SK-N-SH (cell line): ENCODE measurements around the gene OSBP2. TPM values are rescaled to one million over a fixed set of nuclear protein-coding genes. Genes with fewer than 3 reads are reported as not detected.

Experiments
- CTCF ChIA-PET: fragments of 300-600, 350-600 bp; formaldehyde crosslinking; extraction: SDS; loops from one replicate; lab custom pipeline; 2021; lab: Yijun Ruan, JAX
- POLR2A ChIA-PET: fragments of 350-600 bp; sonication (Branson Sonifier 250); formaldehyde crosslinking; extraction: SDS; loops from one replicate; lab custom pipeline; 2020; ENCODE audit warnings: antibody characterized with exemption, inconsistent platforms; lab: Yijun Ruan, JAX
- DNase-seq: peaks from one replicate; pipeline ENCODE4 v3.0.0; 2012
- H2AFZ ChIP-seq: fragments of 200-600 bp; sonication (generic); 2 replicates; pipeline ENCODE4 v1.8.1; 2016; ENCODE audit warnings: antibody characterized with exemption, mild to moderate bottlenecking, low read depth
- H3F3A ChIP-seq: fragments of 200-600 bp; sonication (generic); replicated peaks from 2 replicates; pipeline ENCODE3; 2016; ENCODE audit warnings: antibody characterized with exemption, mild to moderate bottlenecking; ENCODE audit not compliant: insufficient read depth
- H3K27ac ChIP-seq, 2 experiments: fragments of 200-500 bp in 1 of 2; fragments of 200-600 bp in 1 of 2; sonication (Bioruptor generic) in 1 of 2; sonication (generic), shearing (Covaris generic) in 1 of 2; 2 replicates each; pipeline versions ENCODE4 v1.5.1 to v1.6.1; 2014 to 2016; ENCODE audit warnings: low read depth in 2 of 2, inconsistent platforms in 1 of 2, low read length in 1 of 2, mild to moderate bottlenecking in 1 of 2, mixed read lengths in 1 of 2
- H3K27me3 ChIP-seq: fragments of 200-600 bp; sonication (generic), shearing (Covaris generic); 2 replicates; pipeline ENCODE4 v1.6.1; 2016; ENCODE audit warnings: mixed run types; ENCODE audit not compliant: insufficient read depth
- H3K36me3 ChIP-seq, 2 experiments: fragments of 200-500 bp in 1 of 2; fragments of 200-600 bp in 1 of 2; sonication (Bioruptor generic) in 1 of 2; sonication (generic) in 1 of 2; replicated peaks in 1 of 2; 2 replicates each; pipeline versions ENCODE3 to v1.5.1; 2014 to 2016; ENCODE audit warnings: low read length in 1 of 2, mild to moderate bottlenecking in 1 of 2; ENCODE audit not compliant: insufficient read depth in 2 of 2, control insufficient read depth in 1 of 2
- H3K4me1 ChIP-seq, 2 experiments: fragments of 200-500 bp in 1 of 2; fragments of 200-600 bp in 1 of 2; sonication (Bioruptor generic) in 1 of 2; sonication (generic), shearing (Covaris generic) in 1 of 2; 2 replicates each; pipeline versions ENCODE4 v1.5.1 to v1.6.1; 2014 to 2016; ENCODE audit warnings: low read depth in 1 of 2, low read length in 1 of 2, mixed run types in 1 of 2; ENCODE audit not compliant: insufficient read depth in 2 of 2, control insufficient read depth in 1 of 2
- H3K4me2 ChIP-seq: fragments of 200-600 bp; sonication (generic), shearing (Covaris generic); 2 replicates; pipeline ENCODE4 v1.6.1; 2017; ENCODE audit warnings: mixed run types
- H3K4me3 ChIP-seq, 2 experiments: fragments of 200-500 bp in 1 of 2; fragments of 200-600 bp in 1 of 2; sonication (Bioruptor generic) in 1 of 2; sonication (generic), shearing (Covaris generic) in 1 of 2; 2 replicates each; pipeline versions ENCODE4 v1.5.1 to v1.8.1; 2014 to 2016; ENCODE audit warnings: low read depth in 2 of 2, inconsistent platforms in 1 of 2, low read length in 1 of 2, mild to moderate bottlenecking in 1 of 2, mixed read lengths in 1 of 2, moderate library complexity in 1 of 2
- H3K79me2 ChIP-seq: fragments of 200-600 bp; sonication (generic); 2 replicates; pipeline ENCODE4 v1.8.1; 2017; ENCODE audit warnings: mild to moderate bottlenecking; ENCODE audit not compliant: insufficient read depth
- H3K9ac ChIP-seq: fragments of 200-600 bp; sonication (generic); 2 replicates; pipeline ENCODE4 v1.6.1; 2017; ENCODE audit warnings: mixed run types
- H3K9me2 ChIP-seq: fragments of 200-600 bp; sonication (generic); 2 replicates; pipeline ENCODE4 v1.6.1; 2017; ENCODE audit warnings: mixed run types
- H3K9me3 ChIP-seq: fragments of 200-600 bp; sonication (generic); 2 replicates; pipeline ENCODE4 v1.6.1; 2017; ENCODE audit warnings: mixed run types, mild to moderate bottlenecking, moderate library complexity
- H4K20me1 ChIP-seq: fragments of 200-600 bp; sonication (generic); 2 replicates; pipeline ENCODE4 v1.6.1; 2017; ENCODE audit warnings: mild to moderate bottlenecking, mixed run types; ENCODE audit not compliant: insufficient read depth
- CHD2 ChIP-seq: fragments of 150-350 bp; IDR thresholded peaks from 2 replicates; pipeline ENCODE4 v1.6.1; 2018; ENCODE audit warnings: low read length; ENCODE audit not compliant: partially characterized antibody
- EP300 ChIP-seq, 2 experiments: IDR thresholded peaks; 2 replicates each; pipeline versions ENCODE4 v1.4.0 to v1.6.1; 2012; ENCODE audit warnings: borderline replicate concordance in 1 of 2, low read depth in 1 of 2, low read length in 1 of 2
- FOSL2 ChIP-seq: IDR thresholded peaks from 2 replicates; pipeline ENCODE4 v1.4.0; 2012; ENCODE audit warnings: low read depth, mild to moderate bottlenecking, moderate library complexity, borderline replicate concordance
- FOXJ3 ChIP-seq: sonication (generic); formaldehyde crosslinking; IDR thresholded peaks from 2 replicates; pipeline ENCODE4 v1.5.1; 2020; ENCODE audit warnings: mild to moderate bottlenecking, missing genetic modification reagents
- FOXM1 ChIP-seq: IDR thresholded peaks from 2 replicates; pipeline ENCODE4 v1.4.0; 2012; ENCODE audit warnings: low read depth, mild to moderate bottlenecking
- MEF2A ChIP-seq: IDR thresholded peaks from 2 replicates; pipeline ENCODE4 v1.4.0; 2012; ENCODE audit warnings: low read depth, borderline replicate concordance
- MXI1 ChIP-seq: IDR thresholded peaks from 2 replicates; pipeline ENCODE4 v1.6.1; 2012; ENCODE audit warnings: mild to moderate bottlenecking, low read depth, low read length, improper control_type of control experiment
- NFIC ChIP-seq: IDR thresholded peaks from 2 replicates; pipeline ENCODE4 v1.4.0; 2012; ENCODE audit warnings: borderline replicate concordance
- NRF1 ChIP-seq: IDR thresholded peaks from 2 replicates; pipeline ENCODE4 v1.6.1; 2012; ENCODE audit warnings: low read depth, mild to moderate bottlenecking, low read length
- POLR2AphosphoS5 ChIP-seq: IDR thresholded peaks from 2 replicates; pipeline ENCODE4 v1.6.1; 2012; ENCODE audit warnings: low read depth, low read length
- TAF1 ChIP-seq: IDR thresholded peaks from 2 replicates; pipeline ENCODE4 v1.6.1; 2012; ENCODE audit warnings: low read depth, mild to moderate bottlenecking, low read length, moderate library complexity, borderline replicate concordance
- TEAD4 ChIP-seq: IDR thresholded peaks from 2 replicates; pipeline ENCODE4 v1.4.0; 2012; ENCODE audit warnings: mild to moderate bottlenecking, borderline replicate concordance; ENCODE audit not compliant: insufficient read depth
- YY1 ChIP-seq: IDR thresholded peaks from 2 replicates; pipeline ENCODE4 v1.4.0; 2012; ENCODE audit warnings: low read depth, mild to moderate bottlenecking
- WGBS: methylation state at CpG from one replicate; pipeline ENCODE4 v1.1.6; 2017; ENCODE audit warnings: low lambda C conversion rate; 5-methylcytosine and 5-hydroxymethylcytosine counted together
- polyA plus RNA-seq, 3 experiments: library from polyadenylated mRNA; depleted of rRNA; stranded (reverse); fragments of >200 nt; gene quantifications; 2 replicates each; pipeline ENCODE4 v1.2.3, GENCODE V29; 2012
- TF ChIP-seq, protein P1 (sequence below): IDR thresholded peaks from 2 replicates; pipeline ENCODE4; 2012
- TF ChIP-seq, protein P2 (sequence below): fragments of 200-600 bp; sonication (generic); IDR thresholded peaks from 2 replicates; pipeline ENCODE4 v1.6.1; 2017; ENCODE audit warnings: antibody characterized with exemption, mild to moderate bottlenecking, moderate library complexity
- TF ChIP-seq, protein P3 (sequence below): IDR thresholded peaks from 2 replicates; pipeline ENCODE4 v1.4.0; 2012; ENCODE audit warnings: low read depth, borderline replicate concordance

The OSBP2 gene
- polyA plus RNA-seq, 1 of the 3 experiments (the other 2 are of a cell fraction): 3.1 TPM

DNA sequence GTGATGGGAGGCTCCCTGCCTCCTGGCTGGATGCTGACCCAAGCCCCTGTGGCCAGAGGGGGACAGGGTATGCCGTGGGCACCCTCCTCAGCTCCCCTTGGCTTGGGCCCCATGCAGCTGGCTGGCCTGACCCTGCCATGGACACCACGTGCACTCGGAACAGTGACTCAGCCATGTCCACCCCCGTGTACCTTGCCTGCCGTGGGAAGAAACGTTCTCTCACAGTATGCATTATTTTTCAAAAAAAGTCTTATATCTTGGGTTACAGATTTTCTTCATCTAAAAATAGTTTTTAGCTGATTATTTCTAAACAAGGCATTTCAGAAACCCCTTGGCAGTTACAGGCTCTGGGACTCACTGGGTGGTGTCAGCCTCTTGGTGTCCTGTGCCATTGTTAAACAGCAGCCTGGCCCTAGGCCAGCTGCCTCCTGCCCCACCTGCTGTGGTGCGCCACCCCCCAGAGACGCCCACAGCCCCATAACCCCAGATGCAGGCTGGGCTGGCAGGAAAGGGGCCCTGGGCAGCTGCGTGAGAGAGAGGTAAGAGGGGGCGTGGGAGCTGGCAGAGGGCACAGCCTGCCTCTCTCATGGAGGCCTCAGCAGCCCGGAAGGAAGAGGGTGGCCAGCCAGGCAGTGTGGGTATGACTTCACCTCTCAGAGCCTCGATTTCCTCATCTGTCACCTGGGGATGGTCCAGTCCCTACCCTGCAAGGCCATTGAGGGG lies 174.2 kb downstream of the OSBP2 start:
- H3K4me3 ChIP-seq: no peak overlapping the region
- H2AFZ ChIP-seq: no peak overlapping the region
- no peaks in the 10 kb centered on the region for H3F3A ChIP-seq
- no peaks in the 10 kb centered on the region for H3K9me3 ChIP-seq
- no peaks in the 10 kb centered on the region for H4K20me1 ChIP-seq
- peak; percentile 30 for DNase-seq
- TF ChIP-seq NFIC (no peak), MEF2A (no peak), TAF1 (no peak), MXI1 (no peak), NRF1 (no peak), EP300 (IDR thresholded peaks at IDR 0.05; ENCODE audit: borderline replicate concordance in 1 of 2, low read depth in 1 of 2, low read length in 1 of 2) (no peak), FOXM1 (no peak), POLR2AphosphoS5 (no peak), TEAD4 (no peak), CHD2 (no peak), FOSL2 (no peak), FOXJ3 (CRISPR knock-in tag) (no peak), YY1 (no peak)
- TF ChIP-seq, protein P1, sequence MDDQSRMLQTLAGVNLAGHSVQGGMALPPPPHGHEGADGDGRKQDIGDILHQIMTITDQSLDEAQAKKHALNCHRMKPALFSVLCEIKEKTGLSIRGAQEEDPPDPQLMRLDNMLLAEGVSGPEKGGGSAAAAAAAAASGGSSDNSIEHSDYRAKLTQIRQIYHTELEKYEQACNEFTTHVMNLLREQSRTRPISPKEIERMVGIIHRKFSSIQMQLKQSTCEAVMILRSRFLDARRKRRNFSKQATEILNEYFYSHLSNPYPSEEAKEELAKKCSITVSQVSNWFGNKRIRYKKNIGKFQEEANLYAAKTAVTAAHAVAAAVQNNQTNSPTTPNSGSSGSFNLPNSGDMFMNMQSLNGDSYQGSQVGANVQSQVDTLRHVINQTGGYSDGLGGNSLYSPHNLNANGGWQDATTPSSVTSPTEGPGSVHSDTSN: no peak
- TF ChIP-seq, protein P2, sequence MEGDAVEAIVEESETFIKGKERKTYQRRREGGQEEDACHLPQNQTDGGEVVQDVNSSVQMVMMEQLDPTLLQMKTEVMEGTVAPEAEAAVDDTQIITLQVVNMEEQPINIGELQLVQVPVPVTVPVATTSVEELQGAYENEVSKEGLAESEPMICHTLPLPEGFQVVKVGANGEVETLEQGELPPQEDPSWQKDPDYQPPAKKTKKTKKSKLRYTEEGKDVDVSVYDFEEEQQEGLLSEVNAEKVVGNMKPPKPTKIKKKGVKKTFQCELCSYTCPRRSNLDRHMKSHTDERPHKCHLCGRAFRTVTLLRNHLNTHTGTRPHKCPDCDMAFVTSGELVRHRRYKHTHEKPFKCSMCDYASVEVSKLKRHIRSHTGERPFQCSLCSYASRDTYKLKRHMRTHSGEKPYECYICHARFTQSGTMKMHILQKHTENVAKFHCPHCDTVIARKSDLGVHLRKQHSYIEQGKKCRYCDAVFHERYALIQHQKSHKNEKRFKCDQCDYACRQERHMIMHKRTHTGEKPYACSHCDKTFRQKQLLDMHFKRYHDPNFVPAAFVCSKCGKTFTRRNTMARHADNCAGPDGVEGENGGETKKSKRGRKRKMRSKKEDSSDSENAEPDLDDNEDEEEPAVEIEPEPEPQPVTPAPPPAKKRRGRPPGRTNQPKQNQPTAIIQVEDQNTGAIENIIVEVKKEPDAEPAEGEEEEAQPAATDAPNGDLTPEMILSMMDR: no peak
- TF ChIP-seq, protein P3, sequence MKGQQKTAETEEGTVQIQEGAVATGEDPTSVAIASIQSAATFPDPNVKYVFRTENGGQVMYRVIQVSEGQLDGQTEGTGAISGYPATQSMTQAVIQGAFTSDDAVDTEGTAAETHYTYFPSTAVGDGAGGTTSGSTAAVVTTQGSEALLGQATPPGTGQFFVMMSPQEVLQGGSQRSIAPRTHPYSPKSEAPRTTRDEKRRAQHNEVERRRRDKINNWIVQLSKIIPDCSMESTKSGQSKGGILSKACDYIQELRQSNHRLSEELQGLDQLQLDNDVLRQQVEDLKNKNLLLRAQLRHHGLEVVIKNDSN: no peak
- H3K4me1 ChIP-seq: peaks cover 5 to 24% of the 10 kb centered on the region in 2 experiments; a peak in 1 of 4 replicates
- WGBS: 70% methylated on average over 11 of the region's 12 CpGs
- POLR2A ChIA-PET: no interaction called here
- no peaks in the 10 kb centered on the region for H3K79me2 ChIP-seq
- H3K9ac ChIP-seq: no peak overlapping the region
- no peak overlapping the region for H3K4me2 ChIP-seq
- no peaks in the 10 kb centered on the region for H3K36me3 ChIP-seq
- peak overlapping the region in 1 of 2 experiments; percentile 56; a peak in 1 of 4 replicates for H3K27ac ChIP-seq
- H3K9me2 ChIP-seq: no peaks in the 10 kb centered on the region
- H3K27me3 ChIP-seq: no peaks in the 10 kb centered on the region
- CTCF ChIA-PET: interaction anchor here (1.2 to 1.3 kb wide), 2 partner anchors 7 to 9 kb away, joined by 3 read pairs; no protein-coding TSS in a partner anchor
